ENCODE data around the gene NPTX1. TPM values are rescaled to one million over a fixed set of nuclear protein-coding genes. Genes with fewer than 3 reads are reported as not detected.

NPTX1 gene
- total and polyA plus RNA-seq, 12 donors, result 0.30 to 68.2 (median 5.5) TPM

DNA sequence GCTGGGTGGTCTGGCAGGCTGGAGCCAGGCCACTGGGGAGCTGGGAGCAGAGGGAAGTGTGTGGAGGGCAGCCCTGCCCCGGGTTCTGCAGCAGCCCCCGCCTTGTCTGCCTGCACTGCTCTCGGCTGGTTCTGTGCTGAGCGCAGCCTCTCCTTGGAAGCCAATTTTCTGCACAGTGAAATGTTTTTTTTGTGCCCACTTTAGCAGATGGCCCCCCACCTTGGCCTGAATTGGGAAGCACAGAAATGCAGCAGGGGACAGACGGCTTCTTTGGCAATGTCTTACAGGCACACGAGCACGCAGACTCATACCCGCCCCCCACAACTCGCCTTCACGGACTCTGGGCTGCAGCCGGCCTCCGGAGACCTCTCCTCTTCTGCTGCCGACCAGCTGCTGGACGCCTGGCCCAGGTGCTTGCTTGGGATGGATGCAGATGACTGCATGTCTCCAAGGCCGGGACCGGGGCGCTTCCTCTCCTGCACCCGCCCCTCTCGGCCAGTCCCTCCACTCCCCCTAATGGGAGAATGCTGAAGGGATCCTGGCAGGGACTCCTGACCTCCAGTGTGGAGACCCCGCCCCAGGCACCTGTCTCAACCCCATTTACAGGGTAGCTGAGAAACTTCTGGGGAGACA, 14.8 kb downstream of the NPTX1 start:
- Histone ChIP-seq H3K27me3 (no peaks in the 10 kb centered on the region), H3K27ac (no peak overlapping the region), H3K36me3 (replicated peaks in 1 of 2) (no peaks in the 10 kb centered on the region), H3K4me3 (no peak overlapping the region), H3K9me3 (replicated peaks in 1 of 3) (no peaks in the 10 kb centered on the region), H3K4me1 (replicated peaks in 1 of 2) (no peaks in the 10 kb centered on the region)
- 58 to 74% (median 71%) methylated on average over 7 to 20 of the region's 20 CpGs for WGBS, 4 donors
- intact Hi-C loops (cut with DNase I), result no loop called here
- DNase-seq, result no peak
- TF ChIP-seq, protein P1, sequence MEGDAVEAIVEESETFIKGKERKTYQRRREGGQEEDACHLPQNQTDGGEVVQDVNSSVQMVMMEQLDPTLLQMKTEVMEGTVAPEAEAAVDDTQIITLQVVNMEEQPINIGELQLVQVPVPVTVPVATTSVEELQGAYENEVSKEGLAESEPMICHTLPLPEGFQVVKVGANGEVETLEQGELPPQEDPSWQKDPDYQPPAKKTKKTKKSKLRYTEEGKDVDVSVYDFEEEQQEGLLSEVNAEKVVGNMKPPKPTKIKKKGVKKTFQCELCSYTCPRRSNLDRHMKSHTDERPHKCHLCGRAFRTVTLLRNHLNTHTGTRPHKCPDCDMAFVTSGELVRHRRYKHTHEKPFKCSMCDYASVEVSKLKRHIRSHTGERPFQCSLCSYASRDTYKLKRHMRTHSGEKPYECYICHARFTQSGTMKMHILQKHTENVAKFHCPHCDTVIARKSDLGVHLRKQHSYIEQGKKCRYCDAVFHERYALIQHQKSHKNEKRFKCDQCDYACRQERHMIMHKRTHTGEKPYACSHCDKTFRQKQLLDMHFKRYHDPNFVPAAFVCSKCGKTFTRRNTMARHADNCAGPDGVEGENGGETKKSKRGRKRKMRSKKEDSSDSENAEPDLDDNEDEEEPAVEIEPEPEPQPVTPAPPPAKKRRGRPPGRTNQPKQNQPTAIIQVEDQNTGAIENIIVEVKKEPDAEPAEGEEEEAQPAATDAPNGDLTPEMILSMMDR (IDR thresholded peaks at IDR 0.05), result no peak
- no peak for TF ChIP-seq POLR2A (IDR thresholded peaks at IDR 0.05)

DNA sequence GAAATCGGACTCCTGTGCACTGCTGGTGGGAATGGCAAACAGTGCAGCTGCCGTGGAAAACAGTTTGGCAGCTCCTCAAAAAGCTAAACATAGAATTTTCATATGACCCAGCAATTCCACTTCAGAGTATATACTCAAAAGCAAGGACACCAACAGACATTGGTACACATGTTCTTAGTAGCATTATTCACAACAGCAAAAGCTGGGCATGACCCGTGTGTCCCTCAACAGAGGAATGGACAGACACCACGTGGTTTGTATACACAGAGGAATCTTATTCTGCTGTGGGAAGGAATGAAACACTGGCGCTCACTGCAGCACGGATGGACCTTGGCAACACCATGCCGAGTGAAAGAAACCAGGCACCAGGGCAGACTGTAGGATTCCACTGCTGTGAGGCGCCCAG, 16.0 kb downstream of the NPTX1 start:
- H3K27me3 ChIP-seq, result no peaks in the 10 kb centered on the region
- H3K4me1 ChIP-seq (replicated peaks in 1 of 2), result peaks cover 5 to 6% of the 10 kb centered on the region in 2 donors
- no peak for DNase-seq
- H3K36me3 ChIP-seq (replicated peaks in 1 of 2), result no peaks in the 10 kb centered on the region
- H3K4me3 ChIP-seq, result no peak overlapping the region
- TF ChIP-seq POLR2A (IDR thresholded peaks at IDR 0.05), result no peak
- TF ChIP-seq, protein P1 (IDR thresholded peaks at IDR 0.05), result no peak
- no peaks in the 10 kb centered on the region for H3K9me3 ChIP-seq (replicated peaks in 1 of 3)
- intact Hi-C loops (cut with DNase I), result no loop called here
- 69 to 76% (median 71%) methylated on average over 8 of the region's 8 CpGs for WGBS, 4 donors
- no peak overlapping the region for H3K27ac ChIP-seq

DNA sequence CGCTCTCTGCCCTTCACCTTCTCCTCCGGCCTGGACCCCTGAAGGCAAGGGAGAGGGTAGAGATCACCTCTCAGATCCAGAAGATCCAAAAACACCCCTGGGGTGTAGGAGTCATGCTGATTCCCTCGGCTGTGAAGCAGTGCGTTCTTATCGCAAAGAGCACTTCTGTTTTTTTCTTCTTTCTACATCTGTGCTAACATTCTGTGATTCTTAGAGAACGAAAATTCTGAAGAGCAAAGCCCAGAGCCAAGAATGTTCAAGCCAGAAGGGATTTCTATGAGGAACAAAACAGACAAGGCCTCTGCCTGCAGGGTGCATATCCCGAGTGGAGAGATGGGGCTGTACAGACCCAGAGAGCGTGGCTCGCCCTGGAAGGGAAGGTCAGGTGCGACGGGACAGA, 17.2 kb downstream of the NPTX1 start:
- Histone ChIP-seq H3K4me3 (no peak overlapping the region), H3K36me3 (replicated peaks in 1 of 2) (no peaks in the 10 kb centered on the region), H3K9me3 (replicated peaks in 1 of 3) (no peaks in the 10 kb centered on the region), H3K27ac (no peak overlapping the region), H3K27me3 (no peaks in the 10 kb centered on the region), H3K4me1 (replicated peaks in 1 of 2) (peaks cover 7 to 9% of the 10 kb centered on the region in 2 donors)
- no peak for DNase-seq
- intact Hi-C loops (cut with DNase I), result no loop called here
- no peak for TF ChIP-seq POLR2A (IDR thresholded peaks at IDR 0.05)
- TF ChIP-seq, protein P1 (IDR thresholded peaks at IDR 0.05), result no peak
- 81 to 83% (median 82%) methylated on average over 11 of the region's 11 CpGs for WGBS, 4 donors

DNA sequence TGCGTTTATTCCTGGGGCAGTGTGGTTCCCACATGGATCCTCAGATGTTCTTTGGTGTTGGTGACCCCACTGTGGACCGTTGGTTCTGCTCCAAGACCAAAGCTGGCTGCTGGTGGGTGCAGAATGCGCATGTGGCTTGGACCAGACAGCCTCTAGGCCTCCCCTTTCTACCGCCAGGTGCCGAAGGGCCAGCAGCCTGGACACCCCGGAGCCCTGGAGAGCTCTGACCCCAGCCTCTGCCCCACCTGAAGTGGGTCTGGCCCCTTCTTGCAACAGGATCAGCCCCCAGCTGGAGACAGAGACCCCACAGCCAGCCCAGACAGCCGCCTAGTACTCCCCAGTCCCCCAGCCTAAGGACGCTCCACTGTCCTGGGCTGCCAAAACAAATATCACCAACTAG, 18.4 kb downstream of the NPTX1 start:
- DNase-seq, result no peak
- H3K9me3 ChIP-seq (replicated peaks in 1 of 3), result no peaks in the 10 kb centered on the region
- intact Hi-C loops (cut with DNase I), result no loop called here
- no peak overlapping the region for H3K27ac ChIP-seq
- no peaks in the 10 kb centered on the region for H3K27me3 ChIP-seq
- TF ChIP-seq POLR2A (IDR thresholded peaks at IDR 0.05), result no peak
- TF ChIP-seq, protein P1 (IDR thresholded peaks at IDR 0.05), result no peak
- H3K36me3 ChIP-seq (replicated peaks in 1 of 2), result no peaks in the 10 kb centered on the region
- no peak overlapping the region for H3K4me3 ChIP-seq
- peaks cover 14 to 19% of the 10 kb centered on the region in 2 donors for H3K4me1 ChIP-seq (replicated peaks in 1 of 2)
- 91 to 96% (median 96%) methylated on average over 2 to 8 of the region's 8 CpGs for WGBS, 4 donors

Data from adrenal gland (tissue), 12 donors.